ENCODE data around the gene CIAO2A.
A peak's percentile ranks its signal among the peaks of the same experiment; 100 is the strongest.
"Not testable (repeated sequence)": the region's sequence is repeated elsewhere in the genome, so short reads cannot be mapped to it uniquely, and the experiment has no call there.

CIAO2A gene

GRCh38 chr15:64067564-64068030 is 26.0 kb downstream of the CIAO2A start:
- no peaks in the 10 kb centered on the region for H3K79me2 ChIP-seq (ENCODE audit: insufficient read depth, low read depth)
- TF ChIP-seq CTCF (conservative IDR thresholded peaks at IDR 0.05; ENCODE audit: low read depth, low read length) = peak; percentile 66
- no peaks in the 10 kb centered on the region for H3K27me3 ChIP-seq (ENCODE audit: insufficient read depth, low read depth)
- no peak overlapping the region for H2AFZ ChIP-seq (ENCODE audit: low read depth)
- H4K20me1 ChIP-seq (ENCODE audit: insufficient read depth) = no peaks in the 10 kb centered on the region
- H3K36me3 ChIP-seq (ENCODE audit: insufficient read depth) = no peaks in the 10 kb centered on the region
- peaks cover 3% of the 10 kb centered on the region for H3K4me1 ChIP-seq (ENCODE audit: low read depth, poor library complexity, severe bottlenecking)
- no peak overlapping the region for H3K27ac ChIP-seq
- H3K4me2 ChIP-seq = peak overlapping the region; percentile 7; the same call in 1 of the 2 replicates
- no peak overlapping the region for H3K9ac ChIP-seq
- H3K4me3 ChIP-seq (IDR thresholded peaks at IDR 0.05; ENCODE audit: insufficient read depth, low read depth, low read length) = no peak overlapping the region

- Histone ChIP-seq H3K4me2 (no peak overlapping the region), H3K9ac (no peak overlapping the region), H3K27ac (no peak overlapping the region), H3K4me3 (IDR thresholded peaks at IDR 0.05; ENCODE audit: insufficient read depth, low read depth, low read length) (no peak overlapping the region), H3K4me1 (ENCODE audit: low read depth, poor library complexity, severe bottlenecking) (peaks cover 3% of the 10 kb centered on the region), H2AFZ (ENCODE audit: low read depth) (no peak overlapping the region), H3K27me3 (ENCODE audit: insufficient read depth, low read depth) (no peaks in the 10 kb centered on the region), H3K36me3 (ENCODE audit: insufficient read depth) (no peaks in the 10 kb centered on the region), H3K79me2 (ENCODE audit: insufficient read depth, low read depth) (no peaks in the 10 kb centered on the region), H4K20me1 (ENCODE audit: insufficient read depth) (no peaks in the 10 kb centered on the region)
- TF ChIP-seq CTCF (conservative IDR thresholded peaks at IDR 0.05; ENCODE audit: low read depth, low read length) = no peak
Measured at GRCh38 chr15:64066451-64066850, 27.2 kb downstream of the CIAO2A start.

GRCh38 chr15:64060716-64061115 is 32.9 kb downstream of the CIAO2A start:
- H3K27me3 ChIP-seq (ENCODE audit: insufficient read depth, low read depth) = no peaks in the 10 kb centered on the region
- H3K36me3 ChIP-seq (ENCODE audit: insufficient read depth) = no peaks in the 10 kb centered on the region
- H3K27ac ChIP-seq = no peak overlapping the region
- TF ChIP-seq CTCF (conservative IDR thresholded peaks at IDR 0.05; ENCODE audit: low read depth, low read length) = no peak
- H3K4me1 ChIP-seq (ENCODE audit: low read depth, poor library complexity, severe bottlenecking) = no peaks in the 10 kb centered on the region
- no peaks in the 10 kb centered on the region for H3K79me2 ChIP-seq (ENCODE audit: insufficient read depth, low read depth)
- no peak overlapping the region for H3K9ac ChIP-seq
- H2AFZ ChIP-seq (ENCODE audit: low read depth) = no peak overlapping the region
- H4K20me1 ChIP-seq (ENCODE audit: insufficient read depth) = no peaks in the 10 kb centered on the region
- no peak overlapping the region for H3K4me2 ChIP-seq
- H3K4me3 ChIP-seq (IDR thresholded peaks at IDR 0.05; ENCODE audit: insufficient read depth, low read depth, low read length) = no peak overlapping the region

GRCh38 chr15:64059104-64059503 is 34.5 kb downstream of the CIAO2A start:
- not testable (repeated sequence) for H3K79me2 ChIP-seq (ENCODE audit: insufficient read depth, low read depth); H3K9ac ChIP-seq; H3K4me1 ChIP-seq (ENCODE audit: low read depth, poor library complexity, severe bottlenecking); H3K27ac ChIP-seq; H3K27me3 ChIP-seq (ENCODE audit: insufficient read depth, low read depth); H3K36me3 ChIP-seq (ENCODE audit: insufficient read depth); H3K4me3 ChIP-seq (IDR thresholded peaks at IDR 0.05; ENCODE audit: insufficient read depth, low read depth, low read length); H3K4me2 ChIP-seq; H2AFZ ChIP-seq (ENCODE audit: low read depth); H4K20me1 ChIP-seq (ENCODE audit: insufficient read depth)

GRCh38 chr15:64058279-64058678 is 35.4 kb downstream of the CIAO2A start:
- no peaks in the 10 kb centered on the region for H3K36me3 ChIP-seq (ENCODE audit: insufficient read depth)
- H3K9ac ChIP-seq = no peak overlapping the region
- H3K27me3 ChIP-seq (ENCODE audit: insufficient read depth, low read depth) = no peaks in the 10 kb centered on the region
- H4K20me1 ChIP-seq (ENCODE audit: insufficient read depth) = no peaks in the 10 kb centered on the region
- no peak overlapping the region for H2AFZ ChIP-seq (ENCODE audit: low read depth)
- no peak for TF ChIP-seq CTCF (conservative IDR thresholded peaks at IDR 0.05; ENCODE audit: low read depth, low read length)
- H3K27ac ChIP-seq = no peak overlapping the region
- H3K79me2 ChIP-seq (ENCODE audit: insufficient read depth, low read depth) = no peaks in the 10 kb centered on the region
- no peaks in the 10 kb centered on the region for H3K4me1 ChIP-seq (ENCODE audit: low read depth, poor library complexity, severe bottlenecking)
- H3K4me2 ChIP-seq = no peak overlapping the region
- H3K4me3 ChIP-seq (IDR thresholded peaks at IDR 0.05; ENCODE audit: insufficient read depth, low read depth, low read length) = no peak overlapping the region

- H2AFZ ChIP-seq (ENCODE audit: low read depth); H3K9ac ChIP-seq; H3K79me2 ChIP-seq (ENCODE audit: insufficient read depth, low read depth); H3K4me2 ChIP-seq; H3K27me3 ChIP-seq (ENCODE audit: insufficient read depth, low read depth); H4K20me1 ChIP-seq (ENCODE audit: insufficient read depth); H3K36me3 ChIP-seq (ENCODE audit: insufficient read depth); H3K4me3 ChIP-seq (IDR thresholded peaks at IDR 0.05; ENCODE audit: insufficient read depth, low read depth, low read length); H3K4me1 ChIP-seq (ENCODE audit: low read depth, poor library complexity, severe bottlenecking); H3K27ac ChIP-seq: not testable (repeated sequence)
Measured at GRCh38 chr15:64053674-64054073, 40.0 kb downstream of the CIAO2A start.

Data from KMS-11 (cell line).